DOHH2 (cell line): Measurements from ENCODE around the gene ZDHHC18.

Source experiments
- CTCF ChIP-seq: fragments of 200-600 bp; sonication (generic); IDR thresholded peaks from one replicate; pipeline ENCODE4 v1.5.1; 2014; ENCODE audit warnings: antibody characterized with exemption, mild to moderate bottlenecking, low read depth, low read length; ENCODE audit not compliant: poor library complexity, severe bottlenecking
- EZH2phosphoT487 ChIP-seq: fragments of 200-600 bp; sonication (generic); IDR thresholded peaks from 2 replicates; pipeline ENCODE4 v1.6.1; 2017; ENCODE audit warnings: borderline replicate concordance, mild to moderate bottlenecking, antibody characterized with exemption, low read length, moderate library complexity, mixed read lengths

GRCh38 chr1:26831546-26832248 is 5.2 kb downstream of the ZDHHC18 start:
- TF ChIP-seq CTCF (no peak), EZH2phosphoT487 (no peak)
